Glutamatergic neuron (in vitro differentiated cells): ENCODE data around the gene MYOZ3. TPM values are rescaled to one million over a fixed set of nuclear protein-coding genes. Genes with fewer than 3 reads are reported as not detected.

Source experiments
- DNase-seq: peaks from one replicate; pipeline ENCODE4 v3.0.0; 2022
- H3K27ac Mint-ChIP-seq: one replicate; pipeline ENCODE4 v1.8.0; 2020; ENCODE audit warnings: mild to moderate bottlenecking, mixed read lengths, inconsistent platforms; ENCODE audit not compliant: unreplicated experiment
- H3K27me3 Mint-ChIP-seq: one replicate; pipeline ENCODE4 v1.8.0; 2020; ENCODE audit warnings: mild to moderate bottlenecking, moderate library complexity, mixed read lengths, inconsistent platforms; ENCODE audit not compliant: unreplicated experiment
- H3K36me3 Mint-ChIP-seq: one replicate; pipeline ENCODE4 v1.8.0; 2020; ENCODE audit warnings: mild to moderate bottlenecking, mixed read lengths, inconsistent platforms; ENCODE audit not compliant: unreplicated experiment
- H3K4me1 Mint-ChIP-seq: one replicate; pipeline ENCODE4 v1.8.0; 2020; ENCODE audit warnings: mild to moderate bottlenecking, low read depth, mixed read lengths, inconsistent platforms; ENCODE audit not compliant: unreplicated experiment
- H3K4me3 Mint-ChIP-seq: one replicate; pipeline ENCODE4 v1.8.0; 2020; ENCODE audit warnings: mild to moderate bottlenecking, mixed read lengths, inconsistent platforms; ENCODE audit not compliant: unreplicated experiment
- H3K9me3 Mint-ChIP-seq: one replicate; pipeline ENCODE4 v1.8.0; 2020; ENCODE audit warnings: mild to moderate bottlenecking, moderate library complexity, mixed read lengths, inconsistent platforms; ENCODE audit not compliant: unreplicated experiment
- CTCF ChIP-seq: fragments of 200-600 bp; sonication (generic); IDR thresholded peaks from one replicate; pipeline ENCODE4 v1.5.0; 2021; ENCODE audit not compliant: partially characterized antibody, unreplicated experiment
- total RNA-seq: library from RNA; stranded (reverse); fragmentation: NEBNext Ultra II Directional; extraction: Animal tissue kit (Norgen Biotek cat#: 25700); gene quantifications from one replicate; pipeline ENCODE4 v1.2.1, GENCODE V29; 2021; ENCODE audit not compliant: unreplicated experiment

The MYOZ3 gene
- total RNA-seq, 1 donor from 2014 or later: 0.64 TPM

DNA sequence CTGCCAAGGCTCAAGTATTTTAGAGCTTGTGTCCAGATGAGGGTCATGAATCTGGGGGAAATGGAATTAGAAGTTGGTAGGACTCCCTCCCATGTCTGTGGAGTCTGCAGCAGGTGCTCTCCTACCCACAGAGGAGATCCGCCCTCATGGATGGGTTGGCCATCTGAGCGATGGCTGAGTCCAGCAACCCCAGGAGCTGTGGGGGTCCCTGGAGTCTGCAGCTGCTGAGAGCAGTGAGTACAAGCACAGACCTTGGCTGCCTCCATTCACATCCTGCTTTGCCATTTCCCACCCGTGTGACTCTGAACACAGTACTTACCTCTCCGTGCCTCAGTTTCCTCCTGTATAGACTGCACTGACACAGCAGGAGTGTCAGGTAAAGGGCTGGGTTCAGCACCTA, 46.4 kb upstream of the MYOZ3 start:
- H3K36me3 Mint-ChIP-seq: no peaks in the 10 kb centered on the region
- H3K9me3 Mint-ChIP-seq: peaks cover 6% of the 10 kb centered on the region
- H3K27ac Mint-ChIP-seq: peak overlapping the region; percentile 87
- no peak for DNase-seq
- H3K27me3 Mint-ChIP-seq: peaks cover 14% of the 10 kb centered on the region
- H3K4me1 Mint-ChIP-seq: peaks cover 39% of the 10 kb centered on the region
- TF ChIP-seq CTCF: no peak
- no peak overlapping the region for H3K4me3 Mint-ChIP-seq

- Mint-ChIP-seq H3K36me3 (no peaks in the 10 kb centered on the region), H3K27ac (peak overlapping the region; percentile 87), H3K27me3 (peaks cover 14% of the 10 kb centered on the region), H3K4me1 (peaks cover 39% of the 10 kb centered on the region), H3K4me3 (peak overlapping the region; percentile 78), H3K9me3 (peaks cover 8% of the 10 kb centered on the region)
- no peak for TF ChIP-seq CTCF
- peak; percentile 81 for DNase-seq
Measured at GRCh38 chr5:150615141-150615699, 45.8 kb upstream of the MYOZ3 start.

- Mint-ChIP-seq H3K4me1 (peaks cover 39% of the 10 kb centered on the region), H3K27me3 (peaks cover 14% of the 10 kb centered on the region), H3K27ac (peak overlapping the region; percentile 85), H3K4me3 (peak overlapping the region; percentile 73), H3K36me3 (no peaks in the 10 kb centered on the region), H3K9me3 (peaks cover 8% of the 10 kb centered on the region)
- DNase-seq: no peak
- no peak for TF ChIP-seq CTCF
Measured at GRCh38 chr5:150616024-150616470, 45.0 kb upstream of the MYOZ3 start.

DNA sequence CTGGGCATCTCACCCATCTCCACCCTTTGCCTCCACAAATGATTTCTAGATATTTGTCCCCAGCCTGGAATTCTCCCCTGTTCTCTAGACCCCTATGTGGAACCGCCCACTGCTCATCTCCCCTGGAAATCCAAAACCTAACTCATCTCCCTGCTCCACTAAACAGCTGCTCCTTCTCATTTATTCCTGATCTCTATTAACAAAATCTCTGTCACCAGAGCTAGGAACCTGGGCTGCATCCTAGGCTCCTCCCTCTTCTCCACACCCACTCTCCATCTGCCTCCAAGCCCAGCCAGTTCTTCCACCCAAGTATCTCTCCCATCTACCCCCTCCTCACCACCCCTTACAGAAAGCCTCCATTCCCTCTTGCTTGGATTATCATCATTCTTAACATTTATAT, 44.5 kb upstream of the MYOZ3 start:
- DNase-seq: no peak
- Mint-ChIP-seq H3K36me3 (no peaks in the 10 kb centered on the region), H3K27ac (peak overlapping the region; percentile 85), H3K4me1 (peaks cover 39% of the 10 kb centered on the region), H3K27me3 (peaks cover 15% of the 10 kb centered on the region), H3K4me3 (peak overlapping the region; percentile 73), H3K9me3 (peaks cover 8% of the 10 kb centered on the region)
- no peak for TF ChIP-seq CTCF

GRCh38 chr5:150618163-150618562, 42.9 kb upstream of the MYOZ3 start:
- H3K27ac Mint-ChIP-seq: no peak overlapping the region
- H3K27me3 Mint-ChIP-seq: peaks cover 17% of the 10 kb centered on the region
- TF ChIP-seq CTCF: no peak
- peaks cover 46% of the 10 kb centered on the region for H3K4me1 Mint-ChIP-seq
- peaks cover 11% of the 10 kb centered on the region for H3K9me3 Mint-ChIP-seq
- no peak overlapping the region for H3K4me3 Mint-ChIP-seq
- DNase-seq: no peak
- no peaks in the 10 kb centered on the region for H3K36me3 Mint-ChIP-seq
